Lower lobe of right lung (tissue), 2 donors: ENCODE data around the gene GPC3. TPM values are rescaled to one million over a fixed set of nuclear protein-coding genes. Genes with fewer than 3 reads are reported as not detected.
"Not testable (repeated sequence)": the region's sequence is repeated elsewhere in the genome, so short reads cannot be mapped to it uniquely, and the experiment has no call there.

Experiments used
- ATAC-seq, 2 donors: fragments of 200-7000 bp; cut with Tn5 transposase; one replicate each; pipeline ENCODE4 v1.9.1; 2020 to 2022; ENCODE audit warnings: mild to moderate bottlenecking in 2 of 2, moderate library complexity in 2 of 2
- DNase-seq: peaks from one replicate; pipeline ENCODE4 v3.0.0-alpha.2; 2020
- H3K27ac ChIP-seq: fragments of 200-600 bp; one replicate; pipeline ENCODE4 v1.8.0; 2022
- H3K27me3 ChIP-seq: fragments of 200-600 bp; one replicate; pipeline ENCODE4 v1.8.0; 2022; ENCODE audit warnings: low read depth
- H3K36me3 ChIP-seq: fragments of 200-600 bp; one replicate; pipeline ENCODE4 v1.8.0; 2022; ENCODE audit warnings: mild to moderate bottlenecking
- H3K4me1 ChIP-seq: fragments of 200-600 bp; one replicate; pipeline ENCODE4 v1.8.0; 2022
- H3K4me3 ChIP-seq: fragments of 200-600 bp; one replicate; pipeline ENCODE4 v1.8.0; 2022; ENCODE audit warnings: mild to moderate bottlenecking
- H3K9me3 ChIP-seq: fragments of 200-600 bp; one replicate; pipeline ENCODE4 v1.8.0; 2022
- CTCF ChIP-seq: fragments of 200-600 bp; IDR thresholded peaks from one replicate; pipeline ENCODE4 v1.8.0; 2022; ENCODE audit warnings: antibody characterized with exemption, mild to moderate bottlenecking
- intact Hi-C: fragments of 100-400 bp; cut with DNase I; formaldehyde crosslinking; loops from one replicate; pipeline ENCODE4 v1.11.0; 2022
- total RNA-seq: library from RNA; stranded (reverse); fragmentation: NEBNext Ultra II Directional; extraction: Animal tissue kit (Norgen Biotek cat#: 25700); gene quantifications from one replicate; pipeline ENCODE4 v1.2.1, GENCODE V29; 2021
- donor health status: DM: no; HTN: yes; CAD: no; lungs with severe emphysema.

Gene GPC3
- total RNA-seq, 1 donor from 2014 or later = 50.2 TPM

- H3K4me3 ChIP-seq = no peak overlapping the region
- no peaks in the 10 kb centered on the region for H3K36me3 ChIP-seq
- intact Hi-C loops = no loop called here
- no peaks in the 10 kb centered on the region for H3K4me1 ChIP-seq
- no peaks in the 10 kb centered on the region for H3K27me3 ChIP-seq
- ATAC-seq (no peak), DNase-seq (no peak)
- no peak overlapping the region for H3K27ac ChIP-seq
- H3K9me3 ChIP-seq = no peaks in the 10 kb centered on the region
- no peak for TF ChIP-seq CTCF
Measured at GRCh38 chrX:133992882-133993281, 7.5 kb upstream of the GPC3 start.

GRCh38 chrX:133991814-133992213 is 6.4 kb upstream of the GPC3 start:
- H3K27me3 ChIP-seq = no peaks in the 10 kb centered on the region
- no peaks in the 10 kb centered on the region for H3K36me3 ChIP-seq
- no peak for TF ChIP-seq CTCF
- H3K27ac ChIP-seq = no peak overlapping the region
- ATAC-seq = no peak
- intact Hi-C loops = no loop called here
- no peaks in the 10 kb centered on the region for H3K9me3 ChIP-seq
- DNase-seq = no peak
- no peaks in the 10 kb centered on the region for H3K4me1 ChIP-seq
- no peak overlapping the region for H3K4me3 ChIP-seq

- H3K27me3 ChIP-seq, H3K9me3 ChIP-seq, H3K27ac ChIP-seq, H3K4me1 ChIP-seq, DNase-seq, H3K36me3 ChIP-seq, intact Hi-C loops, ATAC-seq, H3K4me3 ChIP-seq: not testable (repeated sequence)
Measured at GRCh38 chrX:133991057-133991456, 5.7 kb upstream of the GPC3 start.

GRCh38 chrX:133989993-133990392 is 4.6 kb upstream of the GPC3 start:
- no peak for TF ChIP-seq CTCF
- DNase-seq = no peak
- intact Hi-C loops = no loop called here
- no peaks in the 10 kb centered on the region for H3K4me1 ChIP-seq
- no peak for ATAC-seq
- no peaks in the 10 kb centered on the region for H3K27me3 ChIP-seq
- H3K36me3 ChIP-seq = no peaks in the 10 kb centered on the region
- no peak overlapping the region for H3K4me3 ChIP-seq
- H3K27ac ChIP-seq = no peak overlapping the region
- no peaks in the 10 kb centered on the region for H3K9me3 ChIP-seq

GRCh38 chrX:133989490-133989889 is 4.1 kb upstream of the GPC3 start:
- H3K4me1 ChIP-seq = no peaks in the 10 kb centered on the region
- no peak for DNase-seq
- no peak for TF ChIP-seq CTCF
- intact Hi-C loops = no loop called here
- no peaks in the 10 kb centered on the region for H3K27me3 ChIP-seq
- H3K9me3 ChIP-seq = no peaks in the 10 kb centered on the region
- no peak overlapping the region for H3K27ac ChIP-seq
- no peak overlapping the region for H3K4me3 ChIP-seq
- H3K36me3 ChIP-seq = no peaks in the 10 kb centered on the region
- no peak for ATAC-seq

- Histone ChIP-seq H3K36me3 (no peaks in the 10 kb centered on the region), H3K27me3 (peaks cover 6% of the 10 kb centered on the region), H3K4me1 (no peaks in the 10 kb centered on the region), H3K27ac (no peak overlapping the region), H3K9me3 (no peaks in the 10 kb centered on the region), H3K4me3 (no peak overlapping the region)
- TF ChIP-seq CTCF = no peak
- ATAC-seq = no peak
- intact Hi-C loops = no loop called here
- no peak for DNase-seq
Measured at GRCh38 chrX:133988010-133988409, 2.6 kb upstream of the GPC3 start.
